Measurements from ENCODE around the gene MNDA.
"Not testable (repeated sequence)": the region's sequence is repeated elsewhere in the genome, so short reads cannot be mapped to it uniquely, and the experiment has no call there.

Gene MNDA

DNA sequence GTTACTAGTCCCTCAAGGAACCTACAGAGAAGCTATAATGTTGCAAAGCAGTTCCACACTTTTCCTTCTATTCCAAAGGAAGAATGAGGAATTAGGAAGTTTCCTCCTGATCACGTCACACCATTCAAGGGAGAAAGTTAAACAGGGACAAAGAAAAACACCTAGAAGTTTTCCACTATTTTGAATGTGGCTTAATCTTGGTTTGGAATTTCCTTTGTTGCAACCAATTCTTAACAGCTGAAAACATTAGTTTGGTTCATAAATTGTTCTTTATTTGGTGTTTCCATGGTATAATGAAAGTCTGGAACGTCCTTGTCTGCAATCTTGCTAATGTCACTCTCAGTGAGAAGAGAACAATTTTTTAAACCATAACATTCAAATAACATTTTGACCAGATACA, 8.4 kb downstream of the MNDA start:
- no peak for DNase-seq

DNA sequence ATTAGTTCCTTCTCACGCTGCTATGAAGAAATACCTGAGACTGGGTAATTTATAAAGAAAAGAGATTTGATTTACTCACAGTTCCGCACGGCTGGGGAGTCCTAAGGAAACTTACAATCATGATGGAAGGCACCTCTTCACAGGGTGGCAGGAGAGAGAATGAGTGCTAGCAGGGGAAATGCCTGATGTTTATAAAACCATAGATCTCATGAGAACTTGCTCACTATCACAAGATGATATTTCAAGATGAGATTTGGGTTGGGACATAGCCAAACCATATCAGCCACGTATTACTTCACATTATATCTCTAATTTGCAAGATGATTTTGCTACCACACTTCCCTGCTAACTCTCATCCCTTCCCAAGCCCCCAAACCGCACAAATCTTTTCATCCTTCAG, 9.1 kb downstream of the MNDA start:
- DNase-seq, result no peak

DNA sequence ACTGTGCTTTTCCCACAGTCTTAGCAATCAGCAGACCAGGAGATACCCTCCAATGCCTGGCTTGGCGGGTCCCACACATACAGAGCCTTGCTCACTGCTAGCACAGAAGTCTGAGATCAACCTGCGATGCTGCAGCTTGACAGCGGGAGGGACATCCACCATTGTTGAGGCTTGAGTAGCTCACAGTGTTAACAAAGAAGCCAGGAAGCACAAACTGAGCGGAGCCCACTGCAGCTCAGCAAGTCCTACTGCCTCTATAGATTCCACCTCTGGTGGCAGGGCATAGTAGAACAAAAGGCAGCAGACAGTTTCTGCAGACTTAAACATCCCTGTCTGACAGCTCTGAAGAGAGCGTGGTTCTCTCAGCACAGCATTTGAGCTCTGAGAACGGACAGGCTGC, 33.4 kb downstream of the MNDA start:
- no peak for DNase-seq

DNA sequence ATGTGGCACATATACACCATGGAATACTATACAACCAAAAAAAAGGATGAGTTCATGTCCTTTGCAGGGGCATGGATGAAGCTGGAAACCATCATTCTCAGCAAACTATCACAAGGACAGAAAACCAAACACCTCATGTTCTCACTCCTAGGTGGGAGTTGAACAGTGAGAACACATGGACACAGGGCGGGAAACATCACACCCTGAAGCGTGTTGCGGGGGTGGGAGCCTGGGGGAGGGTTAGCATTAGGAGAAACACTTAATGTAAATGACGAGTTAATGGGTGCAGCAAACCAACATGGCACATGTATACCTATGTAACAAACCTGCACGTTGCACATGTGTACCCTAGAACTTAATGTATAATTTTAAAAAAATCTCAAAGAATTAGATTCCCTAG, 39.3 kb downstream of the MNDA start:
- not testable (repeated sequence) for DNase-seq

DNA sequence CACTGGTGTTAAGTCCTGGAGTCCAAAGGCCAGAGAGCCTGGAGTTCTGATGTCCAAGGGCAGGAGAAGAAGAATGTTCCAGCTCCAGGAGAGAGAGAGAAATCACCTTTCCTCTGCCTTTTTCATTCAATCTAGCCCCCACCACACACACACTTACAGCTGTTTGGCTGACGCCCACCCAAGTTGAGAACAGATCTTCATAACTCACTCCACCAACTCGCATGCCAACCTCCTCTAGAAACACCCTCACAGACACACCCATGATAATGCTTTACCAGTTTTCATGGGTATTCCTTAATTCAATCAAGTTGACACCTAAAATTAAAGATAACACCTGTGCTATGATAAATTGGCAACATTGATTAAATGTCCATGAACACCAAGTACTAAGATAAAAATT, 42.0 kb downstream of the MNDA start:
- no peak for DNase-seq

DNA sequence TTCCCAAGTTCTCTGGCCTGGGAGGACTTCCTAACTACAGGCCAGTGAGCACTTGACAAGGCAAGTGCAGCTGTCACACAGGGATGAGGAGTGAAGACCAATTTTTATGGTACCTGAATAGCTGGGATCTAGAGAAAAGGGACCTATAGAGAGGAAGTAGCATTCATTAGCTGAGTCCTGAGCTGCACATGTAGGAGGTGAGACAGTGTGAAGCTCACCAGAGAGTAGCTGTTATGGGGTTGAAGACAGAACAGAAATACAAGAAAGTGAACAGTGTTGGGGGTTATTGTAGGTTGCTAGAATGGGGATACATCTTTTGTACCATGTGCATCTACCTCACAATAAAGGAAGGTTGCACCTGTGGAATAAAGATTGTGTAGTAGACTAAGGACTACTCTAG, 62.5 kb downstream of the MNDA start:
- DNase-seq, result no peak

DNA sequence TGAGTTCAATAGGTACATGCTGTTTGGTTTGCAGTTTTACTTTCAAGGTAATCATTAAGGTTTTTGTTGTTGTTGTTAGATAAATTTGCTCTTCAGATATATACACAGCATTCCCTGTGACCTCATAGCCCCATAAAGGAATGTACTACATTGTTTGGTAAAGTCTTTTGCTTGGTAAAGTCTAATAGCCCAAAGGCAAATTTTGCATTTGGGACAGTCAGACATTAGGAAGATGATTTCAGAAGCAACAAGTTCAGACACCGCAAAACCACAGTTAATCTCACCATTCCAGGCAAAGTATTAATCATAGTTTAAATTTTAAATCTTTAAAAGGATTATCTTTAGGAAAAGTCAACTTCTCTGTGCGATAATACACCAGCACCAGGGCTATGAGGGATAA, 67.6 kb downstream of the MNDA start:
- DNase-seq, result no peak

Data from SIG-M5 (cell line).